Effector memory CD4-positive, alpha-beta T cell (primary cell): Measurements from ENCODE around the gene H19.

ENCODE experiments used
- DNase-seq, 3 donors: peaks; one replicate each; pipeline ENCODE4 v3.0.0-alpha.2; 2020
- H3K27ac ChIP-seq: 2 replicates; pipeline ENCODE4 v1.7.0; 2013; ENCODE audit warnings: mild to moderate bottlenecking, low read length, moderate library complexity; ENCODE audit not compliant: insufficient read depth, poor library complexity, severe bottlenecking
- H3K27me3 ChIP-seq: replicated peaks from 2 replicates; pipeline ENCODE4 v1.7.0; 2013; ENCODE audit warnings: mild to moderate bottlenecking, low read length; ENCODE audit not compliant: insufficient read depth, control insufficient read depth, poor library complexity, severe bottlenecking
- H3K36me3 ChIP-seq: 2 replicates; pipeline ENCODE4 v1.7.0; 2013; ENCODE audit warnings: mild to moderate bottlenecking, low read length, moderate library complexity; ENCODE audit not compliant: control insufficient read depth, insufficient read depth
- H3K4me1 ChIP-seq: 2 replicates; pipeline ENCODE4 v1.7.0; 2013; ENCODE audit warnings: low read length, mild to moderate bottlenecking; ENCODE audit not compliant: control insufficient read depth, insufficient read depth, poor library complexity, severe bottlenecking
- H3K4me3 ChIP-seq: 2 replicates; pipeline ENCODE4 v1.7.0; 2013; ENCODE audit warnings: low read length, low read depth, mild to moderate bottlenecking; ENCODE audit not compliant: insufficient read depth, poor library complexity, severe bottlenecking
- H3K9me3 ChIP-seq: 2 replicates; pipeline ENCODE4 v1.7.0; 2013; ENCODE audit warnings: mild to moderate bottlenecking, low read length, moderate library complexity; ENCODE audit not compliant: control insufficient read depth

Gene H19

GRCh38 chr11:2004466-2004865, 6.8 kb upstream of the H19 start:
- DNase-seq = no peak
- H3K27me3 ChIP-seq = no peaks in the 10 kb centered on the region
- no peaks in the 10 kb centered on the region for H3K36me3 ChIP-seq
- H3K4me3 ChIP-seq = no peak overlapping the region
- no peaks in the 10 kb centered on the region for H3K9me3 ChIP-seq
- H3K27ac ChIP-seq = no peak overlapping the region
- H3K4me1 ChIP-seq = no peaks in the 10 kb centered on the region

GRCh38 chr11:2002807-2003206, 5.2 kb upstream of the H19 start:
- H3K4me1 ChIP-seq = no peaks in the 10 kb centered on the region
- H3K9me3 ChIP-seq = no peaks in the 10 kb centered on the region
- no peak overlapping the region for H3K27ac ChIP-seq
- DNase-seq = no peak
- H3K36me3 ChIP-seq = no peaks in the 10 kb centered on the region
- no peak overlapping the region for H3K4me3 ChIP-seq
- H3K27me3 ChIP-seq = no peaks in the 10 kb centered on the region

- no peaks in the 10 kb centered on the region for H3K27me3 ChIP-seq
- DNase-seq = no peak
- H3K4me1 ChIP-seq = no peaks in the 10 kb centered on the region
- H3K4me3 ChIP-seq = no peak overlapping the region
- H3K9me3 ChIP-seq = no peaks in the 10 kb centered on the region
- H3K27ac ChIP-seq = no peak overlapping the region
- no peaks in the 10 kb centered on the region for H3K36me3 ChIP-seq
Measured at GRCh38 chr11:2002042-2002776, 4.6 kb upstream of the H19 start.

GRCh38 chr11:1998861-1999260, 1.2 kb upstream of the H19 start:
- Histone ChIP-seq H3K27me3 (no peaks in the 10 kb centered on the region), H3K27ac (no peak overlapping the region), H3K9me3 (no peaks in the 10 kb centered on the region), H3K36me3 (no peaks in the 10 kb centered on the region), H3K4me3 (no peak overlapping the region), H3K4me1 (no peaks in the 10 kb centered on the region)
- no peak for DNase-seq

GRCh38 chr11:1998290-1998689, 648 bp upstream of the H19 start:
- Histone ChIP-seq H3K27ac (no peak overlapping the region), H3K27me3 (no peaks in the 10 kb centered on the region), H3K4me1 (no peaks in the 10 kb centered on the region), H3K9me3 (no peaks in the 10 kb centered on the region), H3K36me3 (no peaks in the 10 kb centered on the region), H3K4me3 (no peak overlapping the region)
- DNase-seq = no peak

GRCh38 chr11:1994121-1994520, 3.5 kb downstream of the H19 start:
- no peak overlapping the region for H3K4me3 ChIP-seq
- no peaks in the 10 kb centered on the region for H3K36me3 ChIP-seq
- no peak for DNase-seq
- no peaks in the 10 kb centered on the region for H3K9me3 ChIP-seq
- no peaks in the 10 kb centered on the region for H3K4me1 ChIP-seq
- H3K27me3 ChIP-seq = no peaks in the 10 kb centered on the region
- no peak overlapping the region for H3K27ac ChIP-seq

- H3K27ac ChIP-seq = no peak overlapping the region
- DNase-seq = no peak
- no peaks in the 10 kb centered on the region for H3K27me3 ChIP-seq
- no peaks in the 10 kb centered on the region for H3K4me1 ChIP-seq
- no peaks in the 10 kb centered on the region for H3K9me3 ChIP-seq
- H3K36me3 ChIP-seq = no peaks in the 10 kb centered on the region
- H3K4me3 ChIP-seq = no peak overlapping the region
Measured at GRCh38 chr11:1992111-1992510, 5.5 kb downstream of the H19 start.

GRCh38 chr11:1990872-1991578, 6.6 kb downstream of the H19 start:
- no peak for DNase-seq
- H3K27me3 ChIP-seq = no peaks in the 10 kb centered on the region
- no peak overlapping the region for H3K4me3 ChIP-seq
- no peak overlapping the region for H3K27ac ChIP-seq
- H3K4me1 ChIP-seq = no peaks in the 10 kb centered on the region
- H3K9me3 ChIP-seq = no peaks in the 10 kb centered on the region
- no peaks in the 10 kb centered on the region for H3K36me3 ChIP-seq

GRCh38 chr11:1989953-1990352, 7.7 kb downstream of the H19 start:
- no peak overlapping the region for H3K4me3 ChIP-seq
- no peaks in the 10 kb centered on the region for H3K9me3 ChIP-seq
- H3K4me1 ChIP-seq = no peaks in the 10 kb centered on the region
- DNase-seq = no peak
- no peaks in the 10 kb centered on the region for H3K36me3 ChIP-seq
- H3K27me3 ChIP-seq = no peaks in the 10 kb centered on the region
- no peak overlapping the region for H3K27ac ChIP-seq

GRCh38 chr11:1988667-1989317, 8.8 kb downstream of the H19 start:
- DNase-seq = no peak
- Histone ChIP-seq H3K27me3 (no peaks in the 10 kb centered on the region), H3K4me3 (no peak overlapping the region), H3K4me1 (no peaks in the 10 kb centered on the region), H3K9me3 (no peaks in the 10 kb centered on the region), H3K36me3 (no peaks in the 10 kb centered on the region), H3K27ac (no peak overlapping the region)
